H9 (cell line): Measurements from ENCODE around the gene COCH. TPM values are rescaled to one million over a fixed set of nuclear protein-coding genes. Genes with fewer than 3 reads are reported as not detected.

Experiments used
- DNase-seq: peaks from one replicate; pipeline ENCODE4 v3.0.0-alpha.2; 2017
- H2AFZ ChIP-seq: one replicate; pipeline ENCODE4 v1.6.1; 2013; ENCODE audit warnings: mild to moderate bottlenecking, low read length, control low read depth, moderate library complexity
- H2AK5ac ChIP-seq: 2 replicates; pipeline ENCODE4 v1.6.1; 2013; ENCODE audit warnings: low read length, control low read depth, mixed read lengths; ENCODE audit not compliant: insufficient read length
- H2BK120ac ChIP-seq: one replicate; pipeline ENCODE4 v1.6.1; 2013; ENCODE audit warnings: low read depth, mild to moderate bottlenecking, low read length, control low read depth, inconsistent platforms; ENCODE audit not compliant: poor library complexity, severe bottlenecking
- H2BK12ac ChIP-seq: 2 replicates; pipeline ENCODE4 v1.6.1; 2013; ENCODE audit warnings: low read length, control low read depth, mixed read lengths, low read depth; ENCODE audit not compliant: insufficient read length
- H2BK15ac ChIP-seq: 2 replicates; pipeline ENCODE4 v1.6.1; 2013; ENCODE audit warnings: low read depth, low read length, control low read depth
- H2BK20ac ChIP-seq: one replicate; pipeline ENCODE4 v1.6.1; 2013; ENCODE audit warnings: low read depth, mild to moderate bottlenecking, low read length, control low read depth, inconsistent platforms; ENCODE audit not compliant: poor library complexity, severe bottlenecking
- H2BK5ac ChIP-seq: 2 replicates; pipeline ENCODE4 v1.6.1; 2013; ENCODE audit warnings: low read length, control low read depth, mixed read lengths; ENCODE audit not compliant: insufficient read length
- H3K14ac ChIP-seq: 2 replicates; pipeline ENCODE4 v1.6.1; 2013; ENCODE audit warnings: low read length, control low read depth; ENCODE audit not compliant: insufficient read depth
- H3K18ac ChIP-seq: 2 replicates; pipeline ENCODE4 v1.6.1; 2013; ENCODE audit warnings: low read depth, mild to moderate bottlenecking, mixed read lengths, low read length, control low read depth; ENCODE audit not compliant: insufficient read length
- H3K23ac ChIP-seq: 2 replicates; pipeline ENCODE4 v1.6.1; 2013; ENCODE audit warnings: low read length, control low read depth, mixed read lengths, low read depth; ENCODE audit not compliant: insufficient read length
- H3K23me2 ChIP-seq: 2 replicates; pipeline ENCODE4 v1.6.1; 2013; ENCODE audit warnings: low read depth, mild to moderate bottlenecking, mixed read lengths, low read length, control low read depth; ENCODE audit not compliant: insufficient read length, poor library complexity, severe bottlenecking
- H3K27ac ChIP-seq: 2 replicates; pipeline ENCODE4 v1.5.1; 2013; ENCODE audit warnings: low read length, control low read depth, mixed read lengths, low read depth; ENCODE audit not compliant: insufficient read length
- H3K27me3 ChIP-seq: 2 replicates; pipeline ENCODE4 v1.6.1; 2013; ENCODE audit warnings: low read length, control low read depth, inconsistent platforms; ENCODE audit not compliant: insufficient read depth
- H3K4ac ChIP-seq: 2 replicates; pipeline ENCODE4 v1.6.1; 2013; ENCODE audit warnings: low read depth, mild to moderate bottlenecking, control low read depth, inconsistent platforms, low read length, moderate library complexity
- H3K4me1 ChIP-seq: 2 replicates; pipeline ENCODE4 v1.6.1; 2013; ENCODE audit warnings: low read length, control low read depth, inconsistent platforms; ENCODE audit not compliant: insufficient read depth
- H3K4me2 ChIP-seq: 2 replicates; pipeline ENCODE4 v1.6.1; 2013; ENCODE audit warnings: low read length, control low read depth, mixed read lengths; ENCODE audit not compliant: insufficient read length, insufficient read depth
- H3K56ac ChIP-seq: 2 replicates; pipeline ENCODE4 v1.6.1; 2013; ENCODE audit warnings: low read depth, mild to moderate bottlenecking, mixed read lengths, low read length, control low read depth; ENCODE audit not compliant: insufficient read length
- H3K79me1 ChIP-seq: 2 replicates; pipeline ENCODE4 v1.6.1; 2013; ENCODE audit warnings: low read depth, mild to moderate bottlenecking, moderate library complexity, low read length, control low read depth, inconsistent platforms; ENCODE audit not compliant: insufficient read depth, poor library complexity, severe bottlenecking
- H3K79me2 ChIP-seq: 2 replicates; pipeline ENCODE4 v1.6.1; 2013; ENCODE audit warnings: low read length, control low read depth, inconsistent platforms; ENCODE audit not compliant: insufficient read depth
- H3K9ac ChIP-seq: 2 replicates; pipeline ENCODE4 v1.6.1; 2013; ENCODE audit warnings: low read length, control low read depth, mixed read lengths; ENCODE audit not compliant: insufficient read length; ENCODE audit errors: extremely low read depth
- H3K9me3 ChIP-seq: one replicate; pipeline ENCODE4 v1.6.1; 2013; ENCODE audit warnings: low read depth, low read length, inconsistent platforms; ENCODE audit not compliant: control insufficient read depth
- H3T11ph ChIP-seq: one replicate; pipeline ENCODE4 v1.6.1; 2013; ENCODE audit warnings: mild to moderate bottlenecking, low read length, control low read depth, inconsistent platforms
- H4K20me1 ChIP-seq: one replicate; pipeline ENCODE4 v1.6.1; 2013; ENCODE audit not compliant: control insufficient read depth, insufficient read length, insufficient read depth
- H4K5ac ChIP-seq: 2 replicates; pipeline ENCODE4 v1.6.1; 2013; ENCODE audit warnings: low read depth, mild to moderate bottlenecking, mixed read lengths, low read length, control low read depth; ENCODE audit not compliant: insufficient read length
- H4K8ac ChIP-seq: replicated peaks from 2 replicates; pipeline ENCODE4 v1.6.1; 2013; ENCODE audit warnings: low read length, control low read depth, mixed read lengths, low read depth; ENCODE audit not compliant: insufficient read length
- H4K91ac ChIP-seq: 2 replicates; pipeline ENCODE4 v1.6.1; 2013; ENCODE audit warnings: low read depth, mild to moderate bottlenecking, moderate library complexity, mixed read lengths, low read length, control low read depth; ENCODE audit not compliant: insufficient read length
- H3K27ac Mint-ChIP-seq, 3 experiments: 2 replicates in 2 of 3; 3 replicates in 1 of 3; pipeline ENCODE4 v1.8.0; 2020 to 2021; ENCODE audit warnings: mixed read lengths in 3 of 3, mild to moderate bottlenecking in 1 of 3, moderate library complexity in 1 of 3
- H3K27me3 Mint-ChIP-seq: 2 replicates; pipeline ENCODE4 v1.8.0; 2021; ENCODE audit warnings: low read depth, mild to moderate bottlenecking, moderate library complexity, mixed read lengths
- H3K36me3 Mint-ChIP-seq, 3 experiments: 2 replicates in 2 of 3; 3 replicates in 1 of 3; pipeline ENCODE4 v1.8.0; 2020 to 2021; ENCODE audit warnings: low read depth in 3 of 3, mixed read lengths in 3 of 3; ENCODE audit not compliant: insufficient read depth in 1 of 3
- H3K4me1 Mint-ChIP-seq, 2 experiments: 2 replicates each; pipeline ENCODE4 v1.8.0; 2020; ENCODE audit warnings: mixed read lengths in 2 of 2
- H3K4me3 Mint-ChIP-seq, 2 experiments: 2 replicates in 1 of 2; 3 replicates in 1 of 2; pipeline ENCODE4 v1.8.0; 2020 to 2021; ENCODE audit warnings: mild to moderate bottlenecking in 2 of 2, mixed read lengths in 2 of 2, moderate library complexity in 1 of 2
- H3K9me3 Mint-ChIP-seq, 2 experiments: 2 replicates in 1 of 2; 3 replicates in 1 of 2; pipeline ENCODE4 v1.8.0; 2020; ENCODE audit warnings: mild to moderate bottlenecking in 2 of 2, mixed read lengths in 2 of 2, moderate library complexity in 1 of 2
- CTCF ChIP-seq: fragments of 200-600 bp; sonication (generic); conservative IDR thresholded peaks from 3 replicates; pipeline ENCODE4 v1.8.0; 2021; ENCODE audit warnings: antibody characterized with exemption, mild to moderate bottlenecking
- total RNA-seq: library from RNA; stranded (reverse); gene quantifications from 2 replicates; pipeline ENCODE4 v1.2.1, GENCODE V29; 2021

The COCH gene
- total RNA-seq, 1 experiment from 2014 or later = 25.8 TPM

- H3K36me3 Mint-ChIP-seq = no peaks in the 10 kb centered on the region
- Histone ChIP-seq H2AFZ (no peak overlapping the region), H2BK20ac (no peak overlapping the region), H2BK120ac (no peak overlapping the region), H3K4me2 (no peak overlapping the region), H3K18ac (no peak overlapping the region), H3K4ac (no peak overlapping the region), H2BK15ac (no peak overlapping the region), H3K4me1 (no peaks in the 10 kb centered on the region), H3T11ph (no peak overlapping the region), H2BK12ac (no peak overlapping the region), H3K27me3 (no peaks in the 10 kb centered on the region), H3K56ac (no peak overlapping the region), H3K79me1 (no peaks in the 10 kb centered on the region), H3K27ac (no peak overlapping the region), H4K5ac (no peak overlapping the region), H4K91ac (no peak overlapping the region), H3K14ac (no peak overlapping the region), H3K23me2 (no peaks in the 10 kb centered on the region), H3K79me2 (no peaks in the 10 kb centered on the region), H3K9ac (no peak overlapping the region), H3K9me3 (no peaks in the 10 kb centered on the region), H2AK5ac (no peak overlapping the region), H3K23ac (no peak overlapping the region), H4K8ac (no peak overlapping the region), H2BK5ac (no peak overlapping the region), H4K20me1 (no peaks in the 10 kb centered on the region)
- H3K27ac Mint-ChIP-seq = no peak overlapping the region
- no peaks in the 10 kb centered on the region for H3K4me1 Mint-ChIP-seq
- DNase-seq = no peak
- H3K9me3 Mint-ChIP-seq = no peaks in the 10 kb centered on the region
- TF ChIP-seq CTCF = no peak
- no peak overlapping the region for H3K4me3 Mint-ChIP-seq
- no peaks in the 10 kb centered on the region; the same call in 1 of the 2 replicates for H3K27me3 Mint-ChIP-seq
Observed at GRCh38 chr14:30842431-30842830, 31.9 kb upstream of the COCH start.
